ENCODE measurements around the gene PGLYRP3.
A peak's percentile ranks its signal among the peaks of the same experiment; 100 is the strongest.

PGLYRP3 gene, protein sequence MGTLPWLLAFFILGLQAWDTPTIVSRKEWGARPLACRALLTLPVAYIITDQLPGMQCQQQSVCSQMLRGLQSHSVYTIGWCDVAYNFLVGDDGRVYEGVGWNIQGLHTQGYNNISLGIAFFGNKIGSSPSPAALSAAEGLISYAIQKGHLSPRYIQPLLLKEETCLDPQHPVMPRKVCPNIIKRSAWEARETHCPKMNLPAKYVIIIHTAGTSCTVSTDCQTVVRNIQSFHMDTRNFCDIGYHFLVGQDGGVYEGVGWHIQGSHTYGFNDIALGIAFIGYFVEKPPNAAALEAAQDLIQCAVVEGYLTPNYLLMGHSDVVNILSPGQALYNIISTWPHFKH

DNA sequence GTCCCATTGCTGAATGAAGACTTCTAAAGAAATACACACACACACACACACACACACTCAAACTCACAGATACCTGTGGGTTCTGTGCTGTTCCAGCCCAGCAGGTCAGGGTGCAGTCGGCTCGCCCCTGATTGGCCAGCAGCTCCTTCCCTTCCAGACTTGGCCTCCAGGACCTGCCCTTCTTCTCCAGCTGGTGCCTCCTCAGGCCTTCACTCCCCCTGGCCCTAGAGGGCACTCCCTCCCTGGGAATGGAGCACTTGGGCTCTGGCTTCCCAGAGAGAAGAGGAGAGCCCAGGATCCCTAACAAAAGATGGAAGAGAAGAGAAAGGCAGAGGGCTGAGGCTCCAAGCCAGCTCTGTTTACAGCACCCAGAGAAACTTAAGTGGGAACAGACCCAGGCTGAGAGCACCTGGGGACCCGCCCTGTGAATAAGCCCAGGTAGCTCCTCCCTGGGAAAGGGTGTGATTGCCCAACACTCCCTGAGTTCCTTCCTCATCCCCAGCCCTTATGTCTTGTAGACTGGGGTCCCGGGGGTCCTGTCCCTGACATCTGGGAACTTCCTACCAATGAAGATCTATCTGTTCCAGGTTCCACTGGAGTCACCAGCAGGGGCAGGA is at the start of gene PGLYRP3:
Gene PGLYRP3 (minus strand): TSS at position 383 of the 617 bp plus-strand sequence. CDS start 2,287 bp downstream, outside the sequence.
- no peak for DNase-seq

DNA sequence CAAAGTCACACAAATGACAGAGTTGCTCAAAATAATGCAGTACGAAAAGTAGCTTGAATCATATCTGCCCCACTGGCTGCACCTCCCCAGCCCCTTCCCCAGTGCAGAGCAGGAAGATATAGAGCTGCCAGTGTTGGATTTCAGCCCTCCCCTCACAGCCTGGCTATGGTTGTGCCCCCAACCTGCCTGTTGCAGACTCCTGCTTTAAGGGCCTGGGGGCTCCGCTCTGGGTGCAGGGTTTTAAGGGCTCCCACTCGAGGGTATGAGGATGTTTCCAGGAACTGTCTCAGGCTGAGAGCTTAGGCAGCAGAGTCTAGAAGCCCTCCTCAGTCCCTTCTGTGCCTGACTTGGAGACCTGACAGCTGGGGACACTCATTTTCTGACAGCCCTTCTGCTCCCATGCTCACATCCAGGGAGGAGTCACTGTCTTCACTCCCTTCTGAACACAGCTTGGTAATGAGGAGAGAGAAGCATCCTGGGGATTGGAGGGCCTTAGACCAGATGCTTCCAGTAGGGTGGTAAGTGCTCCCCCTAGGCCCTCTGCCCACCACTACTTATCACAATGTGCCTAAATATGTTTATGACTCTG is 49.5 kb upstream of the PGLYRP3 start:
- DNase-seq: no peak

- DNase-seq: no peak
Measured at GRCh38 chr1:153361480-153362109, 48.8 kb upstream of the PGLYRP3 start.

DNA sequence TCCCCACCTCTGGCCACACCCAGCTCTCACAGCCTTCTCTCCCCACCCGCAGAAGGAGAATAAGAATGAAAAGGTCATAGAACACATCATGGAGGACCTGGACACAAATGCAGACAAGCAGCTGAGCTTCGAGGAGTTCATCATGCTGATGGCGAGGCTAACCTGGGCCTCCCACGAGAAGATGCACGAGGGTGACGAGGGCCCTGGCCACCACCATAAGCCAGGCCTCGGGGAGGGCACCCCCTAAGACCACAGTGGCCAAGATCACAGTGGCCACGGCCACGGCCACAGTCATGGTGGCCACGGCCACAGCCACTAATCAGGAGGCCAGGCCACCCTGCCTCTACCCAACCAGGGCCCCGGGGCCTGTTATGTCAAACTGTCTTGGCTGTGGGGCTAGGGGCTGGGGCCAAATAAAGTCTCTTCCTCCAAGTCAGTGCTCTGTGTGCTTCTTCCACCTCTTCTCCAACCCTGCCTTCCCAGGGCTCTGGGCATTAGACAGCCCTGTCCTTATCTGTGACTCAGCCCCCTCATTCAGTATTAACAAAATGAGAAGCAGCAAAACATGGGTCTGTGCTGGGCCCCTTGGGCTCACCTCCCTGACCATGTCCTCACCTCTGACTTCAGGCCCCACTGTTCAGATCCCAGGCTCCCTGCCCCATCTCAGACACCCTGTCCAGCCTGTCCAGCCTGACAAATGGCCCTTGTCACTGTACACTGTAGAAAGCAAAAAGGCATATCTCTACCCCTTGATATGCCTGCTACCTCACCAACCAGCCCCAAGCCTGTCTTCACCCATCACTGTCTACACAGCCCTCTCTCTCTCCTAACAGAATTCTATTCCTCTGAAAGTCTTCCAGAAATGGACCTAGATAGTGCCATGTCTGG is 48.1 kb upstream of the PGLYRP3 start:
- no peak for DNase-seq

GRCh38 chr1:153360190-153360589 is 47.4 kb upstream of the PGLYRP3 start:
- no peak for DNase-seq

- no peak for DNase-seq
Measured at GRCh38 chr1:153359241-153359640, 46.5 kb upstream of the PGLYRP3 start.

DNA sequence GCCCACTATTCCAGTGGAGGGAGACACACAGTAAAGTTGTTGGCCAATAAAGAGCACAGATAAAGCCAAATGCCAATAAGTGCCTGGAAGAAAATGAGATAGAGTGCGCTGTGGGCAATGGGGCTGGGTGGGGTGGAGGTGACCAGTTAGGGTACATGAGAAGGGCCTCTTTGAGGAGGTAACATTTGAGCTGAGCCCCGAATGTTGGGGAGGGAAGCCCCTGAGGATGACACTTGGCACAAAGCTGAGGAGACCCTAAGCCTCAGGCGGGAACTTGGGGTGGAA is 45.9 kb upstream of the PGLYRP3 start:
- DNase-seq: no peak

DNA sequence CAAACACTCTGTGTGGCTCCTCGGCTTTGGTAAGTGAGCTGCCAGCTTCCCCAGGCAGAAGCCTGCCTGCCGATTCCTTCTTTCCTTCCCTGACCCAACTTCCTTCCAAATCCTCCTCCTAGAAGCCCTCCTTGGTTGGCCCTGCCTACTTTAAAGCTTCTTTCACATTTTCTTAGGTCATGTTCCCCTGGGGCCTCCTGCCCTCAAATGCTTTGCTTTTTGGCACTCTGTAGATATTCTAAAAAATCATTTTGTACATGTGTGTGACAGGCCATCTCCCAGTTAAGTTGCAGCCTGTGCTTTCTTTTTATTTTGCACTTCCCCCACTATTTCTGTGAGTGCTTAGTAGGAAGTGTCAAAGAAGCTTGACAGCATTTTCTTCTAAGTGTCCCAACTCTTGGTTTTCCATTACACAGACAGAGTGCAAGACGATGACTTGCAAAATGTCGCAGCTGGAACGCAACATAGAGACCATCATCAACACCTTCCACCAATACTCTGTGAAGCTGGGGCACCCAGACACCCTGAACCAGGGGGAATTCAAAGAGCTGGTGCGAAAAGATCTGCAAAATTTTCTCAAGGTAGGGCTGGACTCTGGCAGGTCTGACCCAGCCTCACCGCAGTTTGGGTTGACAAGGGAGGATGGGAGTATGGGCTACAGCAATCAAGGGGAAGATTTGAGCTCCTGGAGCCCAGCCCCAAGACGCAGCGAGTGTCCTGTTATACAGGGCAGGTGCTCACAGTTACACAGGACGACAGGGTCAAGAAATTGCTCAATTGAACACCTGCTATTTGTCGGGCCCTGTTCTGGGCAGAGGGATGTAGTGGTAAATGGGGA is 45.3 kb upstream of the PGLYRP3 start, which contains the start of gene S100A9:
Gene S100A9 (plus strand): TSS at position 2 of the 838 bp plus-strand sequence. CDS start 430 bp downstream, at position 432.
- DNase-seq: no peak

GRCh38 chr1:153357076-153357852 is 44.5 kb upstream of the PGLYRP3 start:
- peak in 3 of 58 donors; percentile 12 to 52 (median 14) for DNase-seq

DNA sequence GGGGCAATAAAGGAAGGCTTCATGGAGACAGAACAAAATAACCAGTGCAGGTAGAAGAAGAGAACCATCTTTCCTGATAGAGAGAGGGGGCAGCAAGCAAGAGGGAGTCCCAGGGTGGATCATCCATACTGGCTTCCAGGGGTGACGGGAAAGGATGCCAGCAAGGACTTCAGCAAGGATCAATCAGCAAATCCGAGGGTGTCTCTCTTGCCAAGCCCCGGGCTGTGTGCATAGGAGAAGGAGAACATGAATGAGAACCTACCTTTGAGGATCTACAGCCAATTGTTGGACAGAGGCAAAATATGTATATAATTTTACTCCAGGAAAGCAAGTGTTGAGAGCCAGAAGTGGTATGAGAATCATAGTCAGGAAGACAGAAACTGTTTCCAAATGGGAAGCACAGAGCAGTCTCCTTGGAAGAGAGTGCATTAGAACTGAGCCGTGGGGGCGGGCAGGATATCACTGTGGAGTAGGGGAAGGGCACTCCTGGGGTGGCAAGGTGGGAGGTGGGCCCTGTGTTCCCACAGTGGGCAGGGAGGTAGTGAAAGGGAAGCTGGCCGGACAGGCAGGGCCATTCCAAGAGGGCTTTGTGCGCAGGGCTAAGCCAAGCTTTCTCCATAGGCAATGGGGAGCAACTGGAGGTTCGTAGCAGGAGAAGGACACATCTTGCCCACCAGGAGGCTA is 43.8 kb upstream of the PGLYRP3 start:
- no peak for DNase-seq

GRCh38 chr1:153355445-153356071 is 42.8 kb upstream of the PGLYRP3 start:
- DNase-seq: peak in 8 of 58 donors; percentile 7 to 46 (median 9)

DNA sequence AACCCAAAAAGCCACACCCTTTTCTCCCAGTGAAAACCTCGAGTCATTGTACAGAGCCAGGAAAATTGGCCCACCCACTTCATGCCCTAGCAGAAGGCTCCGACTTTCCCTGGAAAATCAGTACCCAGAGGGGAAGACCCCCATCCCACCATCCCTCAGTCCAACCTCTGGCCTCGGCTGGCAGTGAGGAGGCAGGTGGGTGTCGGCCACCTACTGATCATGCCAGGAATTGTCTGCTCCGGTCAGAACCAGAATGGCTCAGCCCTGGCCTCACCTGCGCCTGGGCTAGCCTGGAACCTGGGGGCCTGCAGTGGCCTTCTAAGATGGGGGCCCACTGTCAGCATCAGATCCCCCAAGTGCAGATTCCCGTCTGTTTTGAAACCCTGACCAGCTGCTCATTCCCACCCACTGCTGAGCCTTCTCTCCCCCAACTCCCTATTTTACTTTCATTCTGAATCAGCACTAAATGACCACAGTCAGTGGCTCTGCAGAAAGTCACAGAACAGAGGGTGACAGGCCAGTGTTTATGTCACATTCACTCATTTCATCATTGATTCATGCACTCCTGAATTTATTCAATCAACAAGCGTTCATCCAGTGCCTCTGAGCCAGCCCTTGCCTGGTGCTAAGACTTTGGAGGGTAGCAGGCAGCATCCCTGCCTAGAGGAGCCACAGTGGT is 41.9 kb upstream of the PGLYRP3 start:
- no peak for DNase-seq

DNA sequence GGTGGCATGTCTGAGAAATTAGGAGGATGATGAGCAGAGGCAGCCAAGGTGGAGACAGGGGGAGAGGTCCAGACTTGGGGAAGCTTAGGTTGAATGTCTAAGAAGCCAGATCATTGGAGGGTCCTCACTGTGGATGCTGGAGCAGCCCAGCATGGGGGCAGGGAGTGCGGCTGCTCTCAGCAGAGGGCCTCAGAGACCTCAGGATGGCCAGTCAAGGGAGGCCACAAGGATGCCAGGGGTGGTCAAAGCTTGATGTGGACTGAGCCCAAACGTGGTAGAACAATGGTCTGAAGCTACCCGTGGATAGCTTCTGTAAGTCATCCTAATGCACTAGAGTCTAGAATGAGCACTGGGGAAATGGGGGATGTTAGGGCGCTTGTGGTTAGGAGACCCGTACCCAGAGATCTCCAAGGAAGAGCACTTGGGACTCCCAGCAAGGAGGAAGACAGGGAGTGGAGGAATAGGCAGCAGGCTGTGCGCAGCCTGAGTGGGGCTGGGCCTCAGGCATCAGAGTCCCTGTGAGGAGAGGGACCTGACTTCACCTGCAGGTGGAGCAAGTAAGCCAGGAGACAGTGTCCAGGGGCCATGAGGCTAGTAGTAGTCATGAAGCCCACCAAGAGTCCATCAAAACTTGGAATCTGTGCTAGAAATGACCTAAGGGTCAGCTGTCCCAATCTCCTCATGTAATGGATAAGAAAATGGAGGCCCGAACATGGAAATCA is 40.6 kb upstream of the PGLYRP3 start:
- DNase-seq: peak in 1 of 58 donors; percentile 6

GRCh38 chr1:153352523-153352922 is 39.8 kb upstream of the PGLYRP3 start:
- DNase-seq: peak in 38 of 58 donors; percentile 4 to 72 (median 28)

DNA sequence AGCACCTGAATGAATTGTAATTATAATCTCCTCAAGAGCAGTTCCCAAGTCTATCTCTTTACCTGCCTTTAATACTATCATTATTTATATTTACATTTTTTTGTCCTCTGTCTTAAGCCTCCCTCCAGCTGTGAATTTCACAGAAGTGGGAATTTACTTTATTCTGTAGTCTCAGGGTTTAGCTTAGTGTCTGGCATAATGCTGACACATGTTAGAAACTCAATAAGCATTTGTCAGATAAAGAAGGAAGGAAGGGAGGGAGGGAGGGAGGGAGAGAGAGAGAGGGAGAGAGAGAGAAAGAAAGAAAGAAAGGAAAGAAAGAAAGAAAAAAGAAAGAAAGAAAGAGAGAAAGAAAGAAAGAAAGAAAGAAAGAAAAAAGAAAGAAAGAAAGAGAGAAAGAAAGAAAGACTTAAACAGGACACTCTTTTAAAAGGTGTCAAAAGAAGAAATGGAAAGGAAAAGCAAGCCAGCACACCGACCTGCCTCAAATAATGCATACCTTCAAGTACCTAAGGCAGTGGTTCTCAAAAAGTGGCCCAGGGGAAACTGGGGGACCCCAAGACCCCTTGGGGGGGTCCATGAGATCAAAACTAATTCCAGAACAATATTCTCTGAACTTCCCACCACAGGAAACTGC is 37.7 kb upstream of the PGLYRP3 start:
- DNase-seq: no peak
